PC-9 (cell line): ENCODE data around the gene TSSK1B. TPM values are rescaled to one million over a fixed set of nuclear protein-coding genes. Genes with fewer than 3 reads are reported as not detected.

Experiments
- BruUV-seq: library from RNA; stranded (reverse); fragments of 400-500 nt; replicated peaks from 2 replicates; lab custom pipeline; 2021; lab: Mats Ljungman, UMichigan
- CTCF ChIA-PET: fragments of 300-600 bp; sonication (Branson Sonifier 250); formaldehyde crosslinking; loops from one replicate; lab custom pipeline; 2022; ENCODE audit warnings: antibody characterized with exemption; lab: Charles Lee
- POLR2A ChIA-PET: fragments of 300-600 bp; sonication (Branson Sonifier 250); formaldehyde crosslinking; loops from one replicate; lab custom pipeline; 2022; ENCODE audit warnings: antibody characterized with exemption; ENCODE audit not compliant: unreplicated experiment; lab: Charles Lee
- DNase-seq, 2 experiments: peaks; one replicate each; pipeline versions ENCODE4 v3.0.0 to v3.0.0-alpha.2; 2015 to 2022; ENCODE audit warnings: mixed read lengths in 1 of 2
- H2AFZ ChIP-seq: fragments of 200-600 bp; sonication (generic); 2 replicates; pipeline ENCODE4 v1.8.1; 2017; ENCODE audit warnings: antibody characterized with exemption
- H3F3A ChIP-seq: fragments of 200-600 bp; sonication (generic); 2 replicates; pipeline ENCODE4 v1.8.1; 2017; ENCODE audit warnings: antibody characterized with exemption, mild to moderate bottlenecking, low read depth; ENCODE audit not compliant: insufficient read depth
- H3K27ac ChIP-seq: fragments of 200-600 bp; sonication (generic); 2 replicates; pipeline ENCODE4 v1.6.1; 2016; ENCODE audit warnings: mixed run types
- H3K27me3 ChIP-seq: fragments of 200-600 bp; sonication (generic); 2 replicates; pipeline ENCODE4 v1.6.1; 2016; ENCODE audit warnings: low read depth, mixed run types; ENCODE audit not compliant: insufficient read depth
- H3K36me3 ChIP-seq: fragments of 200-600 bp; sonication (generic); 2 replicates; pipeline ENCODE4 v1.6.1; 2016; ENCODE audit warnings: low read depth, mixed run types
- H3K4me1 ChIP-seq: fragments of 200-600 bp; sonication (generic); replicated peaks from 2 replicates; pipeline ENCODE4 v1.6.1; 2016; ENCODE audit warnings: mixed run types; ENCODE audit not compliant: insufficient read depth
- H3K4me2 ChIP-seq: fragments of 200-600 bp; sonication (generic); 2 replicates; pipeline ENCODE4 v1.6.1; 2017; ENCODE audit warnings: mixed run types
- H3K4me3 ChIP-seq: fragments of 200-600 bp; sonication (generic); 2 replicates; pipeline ENCODE4 v1.6.1; 2016; ENCODE audit warnings: mixed run types
- H3K79me2 ChIP-seq: fragments of 200-600 bp; sonication (generic); 2 replicates; pipeline ENCODE4 v1.6.1; 2017; ENCODE audit warnings: low read depth, mixed run types
- H3K9me2 ChIP-seq: fragments of 200-600 bp; sonication (generic); 2 replicates; pipeline ENCODE4 v1.8.1; 2017; ENCODE audit warnings: mild to moderate bottlenecking; ENCODE audit not compliant: insufficient read depth
- H3K9me3 ChIP-seq: fragments of 200-600 bp; sonication (generic); 2 replicates; pipeline ENCODE4 v1.8.1; 2016; ENCODE audit warnings: low read depth; ENCODE audit not compliant: insufficient read depth
- H4K20me1 ChIP-seq: fragments of 200-600 bp; sonication (generic); 2 replicates; pipeline ENCODE4 v1.8.1; 2017; ENCODE audit not compliant: insufficient read depth
- EZH2 ChIP-seq: fragments of 200-600 bp; sonication (generic); IDR thresholded peaks from 2 replicates; pipeline ENCODE4 v1.8.0; 2017; ENCODE audit warnings: antibody characterized with exemption, low read depth
- intact Hi-C: fragments of 100-400 bp; cut with micrococcal nuclease; formaldehyde crosslinking; loops from one replicate; pipeline ENCODE4 v1.10.0; 2022; ENCODE audit not compliant: unreplicated experiment
- total RNA-seq: library from RNA; stranded (reverse); gene quantifications from 2 replicates; pipeline ENCODE4 v1.2.3, GENCODE V29; 2021
- TF ChIP-seq, protein P1 (sequence below): fragments of 200-600 bp; sonication (generic); conservative IDR thresholded peaks from 2 replicates; pipeline ENCODE4 v1.6.1; 2017; ENCODE audit warnings: mixed run types, antibody characterized with exemption, mild to moderate bottlenecking, moderate library complexity

TSSK1B gene
- total RNA-seq, 1 experiment from 2014 or later: not detected

DNA sequence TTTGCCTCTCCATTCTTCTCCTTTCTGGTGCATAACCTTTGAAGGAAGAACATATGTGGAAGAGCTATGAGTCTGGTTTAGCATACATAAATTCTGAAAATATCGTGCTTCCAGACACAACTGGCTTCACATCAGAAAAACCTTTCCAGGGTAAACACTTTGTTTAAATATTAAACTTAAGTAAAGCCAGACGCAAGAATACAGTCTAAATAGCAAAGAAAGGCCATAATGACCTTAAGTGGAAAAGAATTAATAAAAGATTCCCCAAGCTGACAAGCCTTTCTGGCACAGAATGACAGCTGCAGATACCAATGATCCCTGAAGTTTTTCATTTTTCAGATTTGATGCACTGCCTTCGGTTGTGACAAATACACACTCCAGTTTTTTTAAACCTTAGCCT is 13.5 kb upstream of the TSSK1B start:
- H3K9me2 ChIP-seq: no peaks in the 10 kb centered on the region
- H3K4me1 ChIP-seq: no peaks in the 10 kb centered on the region
- BruUV-seq: no TSS peak
- no peak for TF ChIP-seq EZH2
- TF ChIP-seq, protein P1, sequence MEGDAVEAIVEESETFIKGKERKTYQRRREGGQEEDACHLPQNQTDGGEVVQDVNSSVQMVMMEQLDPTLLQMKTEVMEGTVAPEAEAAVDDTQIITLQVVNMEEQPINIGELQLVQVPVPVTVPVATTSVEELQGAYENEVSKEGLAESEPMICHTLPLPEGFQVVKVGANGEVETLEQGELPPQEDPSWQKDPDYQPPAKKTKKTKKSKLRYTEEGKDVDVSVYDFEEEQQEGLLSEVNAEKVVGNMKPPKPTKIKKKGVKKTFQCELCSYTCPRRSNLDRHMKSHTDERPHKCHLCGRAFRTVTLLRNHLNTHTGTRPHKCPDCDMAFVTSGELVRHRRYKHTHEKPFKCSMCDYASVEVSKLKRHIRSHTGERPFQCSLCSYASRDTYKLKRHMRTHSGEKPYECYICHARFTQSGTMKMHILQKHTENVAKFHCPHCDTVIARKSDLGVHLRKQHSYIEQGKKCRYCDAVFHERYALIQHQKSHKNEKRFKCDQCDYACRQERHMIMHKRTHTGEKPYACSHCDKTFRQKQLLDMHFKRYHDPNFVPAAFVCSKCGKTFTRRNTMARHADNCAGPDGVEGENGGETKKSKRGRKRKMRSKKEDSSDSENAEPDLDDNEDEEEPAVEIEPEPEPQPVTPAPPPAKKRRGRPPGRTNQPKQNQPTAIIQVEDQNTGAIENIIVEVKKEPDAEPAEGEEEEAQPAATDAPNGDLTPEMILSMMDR: no peak
- no peak overlapping the region for H3K4me2 ChIP-seq
- no peak overlapping the region for H3K27ac ChIP-seq
- intact Hi-C loops: no loop called here
- CTCF ChIA-PET: no interaction called here
- H3K9me3 ChIP-seq: no peaks in the 10 kb centered on the region
- H3F3A ChIP-seq: no peaks in the 10 kb centered on the region
- no peaks in the 10 kb centered on the region for H3K27me3 ChIP-seq
- POLR2A ChIA-PET: no interaction called here
- H4K20me1 ChIP-seq: no peaks in the 10 kb centered on the region
- no peak overlapping the region for H3K4me3 ChIP-seq
- no peaks in the 10 kb centered on the region for H3K36me3 ChIP-seq
- no peak overlapping the region for H2AFZ ChIP-seq
- no peak for DNase-seq
- H3K79me2 ChIP-seq: no peaks in the 10 kb centered on the region

DNA sequence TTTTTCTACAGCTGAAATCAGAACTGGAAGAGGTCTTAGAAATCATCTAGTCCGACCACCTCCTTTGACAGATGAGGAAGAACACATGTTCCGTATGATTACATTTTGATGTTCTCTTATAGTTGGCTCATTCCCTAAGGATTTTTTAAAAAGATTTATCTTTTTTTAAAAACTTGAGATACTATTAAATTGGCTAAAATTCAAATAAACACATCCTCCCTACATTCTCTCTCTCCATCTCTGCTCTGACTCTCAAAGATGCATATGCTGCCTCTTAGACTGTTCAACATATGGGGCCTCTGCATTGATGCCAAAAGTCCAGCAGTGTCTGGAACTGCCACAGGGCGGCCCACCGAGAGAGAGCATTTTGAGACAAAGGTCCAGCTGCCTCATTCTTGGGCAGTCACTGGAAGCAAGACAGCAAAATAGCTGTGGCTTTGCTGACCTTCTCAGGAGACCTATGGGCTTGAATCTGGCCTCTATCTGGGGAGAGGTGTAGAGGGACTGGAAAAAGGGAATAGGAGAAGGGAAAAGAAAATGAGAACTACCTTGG is 12.8 kb upstream of the TSSK1B start:
- no peaks in the 10 kb centered on the region for H4K20me1 ChIP-seq
- H3K27ac ChIP-seq: no peak overlapping the region
- no peaks in the 10 kb centered on the region for H3K36me3 ChIP-seq
- no peaks in the 10 kb centered on the region for H3K79me2 ChIP-seq
- TF ChIP-seq EZH2: no peak
- TF ChIP-seq, protein P1: no peak
- intact Hi-C loops: no loop called here
- H3K27me3 ChIP-seq: no peaks in the 10 kb centered on the region
- no peaks in the 10 kb centered on the region for H3F3A ChIP-seq
- no peaks in the 10 kb centered on the region for H3K9me3 ChIP-seq
- no peaks in the 10 kb centered on the region for H3K9me2 ChIP-seq
- no peak for DNase-seq
- no peak overlapping the region for H3K4me2 ChIP-seq
- no peak overlapping the region for H3K4me3 ChIP-seq
- CTCF ChIA-PET: no interaction called here
- H2AFZ ChIP-seq: no peak overlapping the region
- no TSS peak for BruUV-seq
- H3K4me1 ChIP-seq: no peaks in the 10 kb centered on the region
- POLR2A ChIA-PET: no interaction called here

DNA sequence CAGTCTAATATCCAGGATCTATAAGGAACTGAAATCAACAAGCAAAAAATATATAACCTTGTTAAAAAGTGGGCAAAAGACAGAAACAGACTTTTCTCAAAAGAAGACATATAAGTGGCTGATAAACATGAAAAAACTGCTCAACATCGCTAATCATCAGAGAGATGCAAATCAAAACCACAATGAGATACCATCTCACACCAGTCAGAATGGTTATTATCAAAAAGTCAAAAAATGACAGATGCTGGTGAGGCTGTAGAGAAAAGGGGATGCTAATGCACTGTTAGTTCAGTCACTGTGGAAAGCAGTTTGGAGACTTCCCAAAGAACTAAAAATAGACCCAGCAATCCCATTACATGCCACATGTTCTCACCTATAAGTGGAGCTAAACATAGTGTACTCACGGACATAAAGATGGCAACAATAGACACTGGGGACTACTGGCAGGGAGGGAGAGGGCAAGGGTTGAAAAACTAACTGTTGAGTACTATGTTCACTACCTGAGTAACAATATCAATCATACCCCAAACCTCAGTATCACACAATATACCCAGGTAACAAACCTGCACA is 11.7 kb upstream of the TSSK1B start:
- no peak for DNase-seq
- ChIA-PET CTCF (no interaction called here), POLR2A (interaction anchor here (0.6 kb wide), 1 partner anchor 47 kb away, joined by 3 read pairs; no protein-coding TSS in a partner anchor)
- no peaks in the 10 kb centered on the region for H3K36me3 ChIP-seq
- intact Hi-C loops: no loop called here
- no peaks in the 10 kb centered on the region for H3K9me2 ChIP-seq
- H3K79me2 ChIP-seq: no peaks in the 10 kb centered on the region
- BruUV-seq: no TSS peak
- no peak overlapping the region for H3K4me3 ChIP-seq
- H3K27me3 ChIP-seq: no peaks in the 10 kb centered on the region
- H4K20me1 ChIP-seq: no peaks in the 10 kb centered on the region
- no peaks in the 10 kb centered on the region for H3F3A ChIP-seq
- no peak overlapping the region for H2AFZ ChIP-seq
- no peak overlapping the region for H3K27ac ChIP-seq
- H3K4me1 ChIP-seq: no peaks in the 10 kb centered on the region
- H3K4me2 ChIP-seq: no peak overlapping the region
- H3K9me3 ChIP-seq: no peaks in the 10 kb centered on the region
- TF ChIP-seq, protein P1: no peak
- no peak for TF ChIP-seq EZH2
